Endothelial cell (in vitro differentiated cells): ENCODE results near the gene MAP2K1. TPM values are rescaled to one million over a fixed set of nuclear protein-coding genes. Genes with fewer than 3 reads are reported as not detected.
A peak's percentile ranks its signal among the peaks of the same experiment; 100 is the strongest.

Source experiments
- DNase-seq: peaks from one replicate; pipeline ENCODE4 v3.0.0; 2021; ENCODE audit warnings: low spot score
- H3K27ac Mint-ChIP-seq: one replicate; pipeline ENCODE4 v1.8.0; 2021; ENCODE audit warnings: mixed read lengths, inconsistent platforms; ENCODE audit not compliant: unreplicated experiment
- H3K27me3 Mint-ChIP-seq: one replicate; pipeline ENCODE4 v1.8.0; 2021; ENCODE audit warnings: mild to moderate bottlenecking, moderate library complexity, mixed read lengths, inconsistent platforms; ENCODE audit not compliant: unreplicated experiment
- H3K36me3 Mint-ChIP-seq: one replicate; pipeline ENCODE4 v1.8.0; 2021; ENCODE audit warnings: mild to moderate bottlenecking, low read depth, mixed read lengths, inconsistent platforms; ENCODE audit not compliant: unreplicated experiment
- H3K4me1 Mint-ChIP-seq: one replicate; pipeline ENCODE4 v1.8.0; 2021; ENCODE audit warnings: mild to moderate bottlenecking, mixed read lengths, inconsistent platforms; ENCODE audit not compliant: unreplicated experiment
- H3K4me3 Mint-ChIP-seq: one replicate; pipeline ENCODE4 v1.8.0; 2021; ENCODE audit warnings: mild to moderate bottlenecking, mixed read lengths, inconsistent platforms; ENCODE audit not compliant: unreplicated experiment
- H3K9me3 Mint-ChIP-seq: one replicate; pipeline ENCODE4 v1.8.0; 2021; ENCODE audit warnings: mixed read lengths, inconsistent platforms; ENCODE audit not compliant: unreplicated experiment
- microRNA-seq: library from miRNA; unstranded; fragments of <30 nt; microRNA quantifications from one replicate; pipeline ENCODE4, GENCODE V29; 2020; ENCODE audit not compliant: unreplicated experiment
- total RNA-seq: library from RNA; stranded (reverse); fragmentation: NEBNext Ultra II Directional; extraction: Animal tissue kit (Norgen Biotek cat#: 25700); gene quantifications from one replicate; pipeline ENCODE4 v1.2.1, GENCODE V29; 2021; ENCODE audit not compliant: unreplicated experiment
- TF ChIP-seq, protein P1 (sequence below): fragments of 200-600 bp; sonication (generic); IDR thresholded peaks from one replicate; pipeline ENCODE4 v1.5.0; 2021; ENCODE audit warnings: antibody characterized with exemption; ENCODE audit not compliant: unreplicated experiment

Gene MAP2K1
- total RNA-seq, 1 donor from 2014 or later = 139 TPM

DNA sequence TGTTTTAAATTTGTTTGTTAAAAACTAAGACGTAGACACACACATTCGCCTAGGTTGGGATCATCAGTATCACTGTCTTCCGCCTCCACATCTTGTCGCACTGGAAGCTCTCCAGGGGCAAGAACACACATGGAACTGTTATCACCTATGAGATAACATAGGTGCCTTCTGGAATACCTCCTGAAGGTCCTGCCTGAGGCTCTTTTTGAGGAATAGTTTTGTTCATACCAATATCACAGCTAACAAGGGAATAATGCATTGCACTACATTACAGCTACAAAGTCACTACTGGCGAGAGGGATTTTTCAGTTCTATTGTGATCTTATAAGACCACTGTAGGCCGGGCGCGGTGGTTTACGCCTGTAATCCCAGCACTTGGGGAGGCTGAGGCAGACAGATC, 148.3 kb downstream of the MAP2K1 start:
- Mint-ChIP-seq H3K36me3 (peaks cover 9% of the 10 kb centered on the region), H3K4me3 (no peak overlapping the region), H3K27me3 (no peaks in the 10 kb centered on the region), H3K4me1 (no peaks in the 10 kb centered on the region), H3K9me3 (no peaks in the 10 kb centered on the region), H3K27ac (no peak overlapping the region)
- DNase-seq = no peak
- TF ChIP-seq, protein P1, sequence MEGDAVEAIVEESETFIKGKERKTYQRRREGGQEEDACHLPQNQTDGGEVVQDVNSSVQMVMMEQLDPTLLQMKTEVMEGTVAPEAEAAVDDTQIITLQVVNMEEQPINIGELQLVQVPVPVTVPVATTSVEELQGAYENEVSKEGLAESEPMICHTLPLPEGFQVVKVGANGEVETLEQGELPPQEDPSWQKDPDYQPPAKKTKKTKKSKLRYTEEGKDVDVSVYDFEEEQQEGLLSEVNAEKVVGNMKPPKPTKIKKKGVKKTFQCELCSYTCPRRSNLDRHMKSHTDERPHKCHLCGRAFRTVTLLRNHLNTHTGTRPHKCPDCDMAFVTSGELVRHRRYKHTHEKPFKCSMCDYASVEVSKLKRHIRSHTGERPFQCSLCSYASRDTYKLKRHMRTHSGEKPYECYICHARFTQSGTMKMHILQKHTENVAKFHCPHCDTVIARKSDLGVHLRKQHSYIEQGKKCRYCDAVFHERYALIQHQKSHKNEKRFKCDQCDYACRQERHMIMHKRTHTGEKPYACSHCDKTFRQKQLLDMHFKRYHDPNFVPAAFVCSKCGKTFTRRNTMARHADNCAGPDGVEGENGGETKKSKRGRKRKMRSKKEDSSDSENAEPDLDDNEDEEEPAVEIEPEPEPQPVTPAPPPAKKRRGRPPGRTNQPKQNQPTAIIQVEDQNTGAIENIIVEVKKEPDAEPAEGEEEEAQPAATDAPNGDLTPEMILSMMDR = no peak

Small RNAs within 50 kb of the gene (microRNA-seq; reads per million reads assigned to microRNA genes)
- gene MIR4512 = 1.0 reads per million, percentile 13 among the genes with 10 or more reads in this experiment

Other genes with a start within 250 kb of the MAP2K1 start
- gene MEGF11, start 133.2 kb upstream of the MAP2K1 start, total RNA-seq = 0.77 TPM
- gene DIS3L, start 93.3 kb upstream of the MAP2K1 start, total RNA-seq = 13.1 TPM
- gene TIPIN, start 30.2 kb upstream of the MAP2K1 start, total RNA-seq = 17.7 TPM
- gene SNAPC5, start 110.8 kb downstream of the MAP2K1 start, total RNA-seq = 16.2 TPM
- gene RPL4, start 117.9 kb downstream of the MAP2K1 start, total RNA-seq = 3,652 TPM
- 19.3 TPM for gene ZWILCH, start 118.4 kb downstream of the MAP2K1 start, total RNA-seq
- not detected for gene LCTL, start 179.1 kb downstream of the MAP2K1 start, total RNA-seq